C4-2B (cell line): ENCODE results near the gene VPS26A.

ENCODE experiments used
- ZFX ChIP-seq: fragments of 450-650 bp; IDR thresholded peaks from 2 replicates; pipeline ENCODE4 v1.6.1; 2017
- TF ChIP-seq, protein P1 (sequence below): fragments of 450-650 bp; conservative IDR thresholded peaks from 2 replicates; pipeline ENCODE4 v1.5.1; 2017; ENCODE audit warnings: mild to moderate bottlenecking

DNA sequence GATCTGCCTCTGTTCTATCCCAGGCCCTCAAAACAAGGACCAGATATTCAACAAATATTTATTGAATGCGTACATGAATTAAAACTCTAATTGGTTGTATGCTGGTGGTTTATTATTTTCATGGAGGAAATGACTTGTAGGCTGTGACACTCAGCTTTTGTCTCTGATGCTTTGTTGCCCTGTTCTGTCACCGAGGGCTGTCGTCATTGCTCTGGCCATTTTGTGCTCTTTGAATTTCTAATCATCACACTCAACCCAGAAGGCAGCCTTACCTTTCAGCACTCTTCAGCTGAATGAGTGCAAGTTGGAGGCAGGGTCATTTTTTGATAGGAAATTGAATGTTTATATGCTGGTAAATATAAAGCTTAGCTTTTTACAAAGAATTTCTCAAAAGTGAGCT is 21.5 kb upstream of the VPS26A start:
- no peak for TF ChIP-seq ZFX
- TF ChIP-seq, protein P1, sequence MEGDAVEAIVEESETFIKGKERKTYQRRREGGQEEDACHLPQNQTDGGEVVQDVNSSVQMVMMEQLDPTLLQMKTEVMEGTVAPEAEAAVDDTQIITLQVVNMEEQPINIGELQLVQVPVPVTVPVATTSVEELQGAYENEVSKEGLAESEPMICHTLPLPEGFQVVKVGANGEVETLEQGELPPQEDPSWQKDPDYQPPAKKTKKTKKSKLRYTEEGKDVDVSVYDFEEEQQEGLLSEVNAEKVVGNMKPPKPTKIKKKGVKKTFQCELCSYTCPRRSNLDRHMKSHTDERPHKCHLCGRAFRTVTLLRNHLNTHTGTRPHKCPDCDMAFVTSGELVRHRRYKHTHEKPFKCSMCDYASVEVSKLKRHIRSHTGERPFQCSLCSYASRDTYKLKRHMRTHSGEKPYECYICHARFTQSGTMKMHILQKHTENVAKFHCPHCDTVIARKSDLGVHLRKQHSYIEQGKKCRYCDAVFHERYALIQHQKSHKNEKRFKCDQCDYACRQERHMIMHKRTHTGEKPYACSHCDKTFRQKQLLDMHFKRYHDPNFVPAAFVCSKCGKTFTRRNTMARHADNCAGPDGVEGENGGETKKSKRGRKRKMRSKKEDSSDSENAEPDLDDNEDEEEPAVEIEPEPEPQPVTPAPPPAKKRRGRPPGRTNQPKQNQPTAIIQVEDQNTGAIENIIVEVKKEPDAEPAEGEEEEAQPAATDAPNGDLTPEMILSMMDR: no peak
